HEK293 (cell line): ENCODE measurements around the gene DUSP19.

ENCODE experiments used
- CTCF ChIA-PET: fragments of 350-600 bp; formaldehyde crosslinking; extraction: SDS; loops from one replicate; lab custom pipeline; 2021; ENCODE audit warnings: antibody characterized with exemption; lab: Yijun Ruan, JAX
- POLR2A ChIA-PET: fragments of 300-600 bp; formaldehyde crosslinking; extraction: SDS; loops from one replicate; lab custom pipeline; 2020; ENCODE audit warnings: antibody characterized with exemption, inconsistent platforms; lab: Yijun Ruan, JAX
- H3K27ac ChIP-seq: fragments of 200-500 bp; sonication (Bioruptor generic); 2 replicates; pipeline ENCODE4 v1.5.1; 2014; ENCODE audit warnings: low read depth, low read length, control low read depth, inconsistent platforms; ENCODE audit errors: extremely low read depth
- H3K36me3 ChIP-seq, 2 experiments: fragments of 200-500 bp in 1 of 2; sonication (Bioruptor generic) in 1 of 2; 1 replicate in 1 of 2; 2 replicates in 1 of 2; pipeline ENCODE4 v1.5.1; 2014 to 2017; ENCODE audit warnings: inconsistent platforms in 2 of 2, low read length in 2 of 2; ENCODE audit not compliant: control insufficient read depth in 2 of 2, insufficient read depth in 1 of 2
- H3K4me1 ChIP-seq: fragments of 200-500 bp; sonication (Bioruptor generic); 2 replicates; pipeline ENCODE4 v1.5.1; 2014; ENCODE audit warnings: mild to moderate bottlenecking, low read length, inconsistent platforms; ENCODE audit not compliant: control insufficient read depth, insufficient read depth
- H3K4me3 ChIP-seq: 2 replicates; pipeline ENCODE4 v1.5.1; 2011; ENCODE audit warnings: low read depth, mild to moderate bottlenecking, control low read depth, low read length, moderate library complexity
- H3K9me3 ChIP-seq: fragments of 200-500 bp; sonication (Bioruptor generic); 2 replicates; pipeline ENCODE4 v1.5.1; 2014; ENCODE audit warnings: low read depth, low read length, inconsistent platforms; ENCODE audit not compliant: control insufficient read depth, insufficient read depth
- BCL11B ChIP-seq: fragments of 450-650 bp; formaldehyde crosslinking; IDR thresholded peaks from 2 replicates; pipeline ENCODE4 v1.5.1; 2016; ENCODE audit warnings: low read depth, missing biosample characterization, missing genetic modification characterization
- IKZF3 ChIP-seq: fragments of 450-650 bp; IDR thresholded peaks from 2 replicates; pipeline ENCODE4 v1.5.0; 2018; ENCODE audit warnings: missing biosample characterization, mild to moderate bottlenecking, missing genetic modification characterization, moderate library complexity
- PRDM1 ChIP-seq: fragments of 450-650 bp; formaldehyde crosslinking; IDR thresholded peaks from 2 replicates; pipeline ENCODE4; 2016; ENCODE audit warnings: missing biosample characterization, missing genetic modification characterization
- YY1 ChIP-seq: fragments of 450-650 bp; formaldehyde crosslinking; IDR thresholded peaks from 2 replicates; pipeline ENCODE4 v1.5.1; 2018; ENCODE audit warnings: missing biosample characterization, missing genetic modification characterization
- ZFP3 ChIP-seq: fragments of 450-650 bp; formaldehyde crosslinking; IDR thresholded peaks from 2 replicates; pipeline ENCODE4 v1.5.1; 2016; ENCODE audit warnings: low read depth, missing biosample characterization, missing genetic modification characterization
- ZNF24 ChIP-seq: fragments of 450-650 bp; formaldehyde crosslinking; IDR thresholded peaks from 2 replicates; pipeline ENCODE4 v1.5.1; 2016; ENCODE audit warnings: missing biosample characterization, missing genetic modification characterization
- ZNF266 ChIP-seq: fragments of 450-650 bp; formaldehyde crosslinking; IDR thresholded peaks from 2 replicates; pipeline ENCODE4 v1.5.1; 2016; ENCODE audit warnings: missing biosample characterization, missing genetic modification characterization, low read depth
- ZNF571 ChIP-seq: fragments of 450-650 bp; formaldehyde crosslinking; IDR thresholded peaks from 2 replicates; pipeline ENCODE4 v1.5.0; 2017; ENCODE audit warnings: missing biosample characterization, missing genetic modification characterization
- ZNF600 ChIP-seq: fragments of 450-650 bp; formaldehyde crosslinking; IDR thresholded peaks from 2 replicates; pipeline ENCODE4 v1.5.1; 2016; ENCODE audit warnings: missing biosample characterization, missing genetic modification characterization
- ZNF677 ChIP-seq: fragments of 450-650 bp; IDR thresholded peaks from 2 replicates; pipeline ENCODE4 v1.5.0; 2018; ENCODE audit warnings: missing biosample characterization, mild to moderate bottlenecking, missing genetic modification characterization, moderate library complexity
- ZNF777 ChIP-seq: fragments of 450-650 bp; formaldehyde crosslinking; IDR thresholded peaks from 2 replicates; pipeline ENCODE4 v1.5.1; 2017; ENCODE audit warnings: missing biosample characterization, missing genetic modification characterization, borderline replicate concordance
- ZSCAN16 ChIP-seq: fragments of 450-650 bp; formaldehyde crosslinking; IDR thresholded peaks from 2 replicates; pipeline ENCODE4 v1.5.1; 2016; ENCODE audit warnings: missing biosample characterization, missing genetic modification characterization
- TF ChIP-seq, protein P1 (sequence below): fragments of 450-650 bp; formaldehyde crosslinking; IDR thresholded peaks from 2 replicates; pipeline ENCODE4 v1.5.1; 2017; ENCODE audit warnings: missing biosample characterization, missing genetic modification characterization
- TF ChIP-seq, protein P2 (sequence below): fragments of 450-650 bp; IDR thresholded peaks from 2 replicates; pipeline ENCODE4 v1.5.1; 2018; ENCODE audit warnings: missing biosample characterization, mild to moderate bottlenecking, missing genetic modification characterization
- TF ChIP-seq, protein P3 (sequence below): fragments of 450-650 bp; formaldehyde crosslinking; IDR thresholded peaks from 2 replicates; pipeline ENCODE4; 2016; ENCODE audit warnings: missing biosample characterization, missing genetic modification characterization
- TF ChIP-seq, protein P4 (sequence below): fragments of 450-650 bp; formaldehyde crosslinking; IDR thresholded peaks from 2 replicates; pipeline ENCODE4 v1.5.0; 2017; ENCODE audit warnings: missing biosample characterization, missing genetic modification characterization, borderline replicate concordance
- TF ChIP-seq, protein P5 (sequence below): fragments of 450-650 bp; formaldehyde crosslinking; IDR thresholded peaks from 2 replicates; pipeline ENCODE4 v1.5.1; 2016; ENCODE audit warnings: missing biosample characterization, missing genetic modification characterization

The DUSP19 gene

DNA sequence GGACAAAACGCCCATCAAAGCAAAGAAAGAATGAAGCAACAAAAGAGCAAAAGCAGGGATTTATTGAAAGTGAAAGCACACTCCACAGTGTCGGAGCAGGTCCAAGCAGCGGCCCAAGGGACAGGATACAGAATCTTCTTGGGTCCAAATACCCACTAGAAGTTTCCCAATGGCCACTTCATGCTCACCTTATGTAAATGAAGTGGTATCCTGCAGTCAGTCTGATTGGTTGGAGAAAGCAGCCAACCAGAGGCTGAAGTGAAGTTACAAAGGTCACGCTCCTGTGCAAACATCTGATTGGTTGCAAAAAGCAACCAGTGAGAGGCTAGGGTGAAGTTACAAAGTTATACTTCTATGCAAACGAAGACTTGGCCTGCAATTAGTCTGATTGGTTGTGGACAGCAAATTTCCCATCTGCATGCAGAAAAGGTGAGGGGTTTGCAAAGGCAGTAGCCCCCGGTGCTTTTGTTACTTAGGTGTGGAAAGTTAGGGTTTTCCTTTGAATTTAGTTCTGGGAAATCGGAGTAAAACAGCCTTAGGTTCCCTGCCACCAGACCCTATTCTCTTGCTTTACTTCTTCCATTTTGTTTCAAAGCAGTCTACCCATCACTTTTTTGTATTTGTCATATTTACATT is 12.9 kb downstream of the DUSP19 start:
- no peak overlapping the region for H3K27ac ChIP-seq
- POLR2A ChIA-PET, result no interaction called here
- CTCF ChIA-PET, result no interaction called here
- H3K9me3 ChIP-seq, result no peaks in the 10 kb centered on the region
- no peak overlapping the region for H3K4me3 ChIP-seq
- H3K36me3 ChIP-seq, result peaks cover 0 to 6% of the 10 kb centered on the region in 2 experiments; a peak in 1 of 3 replicates
- H3K4me1 ChIP-seq, result no peaks in the 10 kb centered on the region
- TF ChIP-seq ZNF24 (tag by site-specific recombination) (no peak), ZNF266 (no peak), ZNF571 (tag by site-specific recombination) (no peak), YY1 (no peak), ZNF600 (no peak), ZNF677 (tag by site-specific recombination) (no peak), ZNF777 (tag by site-specific recombination) (no peak), IKZF3 (tag by site-specific recombination) (no peak), PRDM1 (tag by site-specific recombination) (no peak)
- TF ChIP-seq, protein P1, sequence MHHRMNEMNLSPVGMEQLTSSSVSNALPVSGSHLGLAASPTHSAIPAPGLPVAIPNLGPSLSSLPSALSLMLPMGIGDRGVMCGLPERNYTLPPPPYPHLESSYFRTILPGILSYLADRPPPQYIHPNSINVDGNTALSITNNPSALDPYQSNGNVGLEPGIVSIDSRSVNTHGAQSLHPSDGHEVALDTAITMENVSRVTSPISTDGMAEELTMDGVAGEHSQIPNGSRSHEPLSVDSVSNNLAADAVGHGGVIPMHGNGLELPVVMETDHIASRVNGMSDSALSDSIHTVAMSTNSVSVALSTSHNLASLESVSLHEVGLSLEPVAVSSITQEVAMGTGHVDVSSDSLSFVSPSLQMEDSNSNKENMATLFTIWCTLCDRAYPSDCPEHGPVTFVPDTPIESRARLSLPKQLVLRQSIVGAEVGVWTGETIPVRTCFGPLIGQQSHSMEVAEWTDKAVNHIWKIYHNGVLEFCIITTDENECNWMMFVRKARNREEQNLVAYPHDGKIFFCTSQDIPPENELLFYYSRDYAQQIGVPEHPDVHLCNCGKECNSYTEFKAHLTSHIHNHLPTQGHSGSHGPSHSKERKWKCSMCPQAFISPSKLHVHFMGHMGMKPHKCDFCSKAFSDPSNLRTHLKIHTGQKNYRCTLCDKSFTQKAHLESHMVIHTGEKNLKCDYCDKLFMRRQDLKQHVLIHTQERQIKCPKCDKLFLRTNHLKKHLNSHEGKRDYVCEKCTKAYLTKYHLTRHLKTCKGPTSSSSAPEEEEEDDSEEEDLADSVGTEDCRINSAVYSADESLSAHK, result no peak
- TF ChIP-seq, protein P2, sequence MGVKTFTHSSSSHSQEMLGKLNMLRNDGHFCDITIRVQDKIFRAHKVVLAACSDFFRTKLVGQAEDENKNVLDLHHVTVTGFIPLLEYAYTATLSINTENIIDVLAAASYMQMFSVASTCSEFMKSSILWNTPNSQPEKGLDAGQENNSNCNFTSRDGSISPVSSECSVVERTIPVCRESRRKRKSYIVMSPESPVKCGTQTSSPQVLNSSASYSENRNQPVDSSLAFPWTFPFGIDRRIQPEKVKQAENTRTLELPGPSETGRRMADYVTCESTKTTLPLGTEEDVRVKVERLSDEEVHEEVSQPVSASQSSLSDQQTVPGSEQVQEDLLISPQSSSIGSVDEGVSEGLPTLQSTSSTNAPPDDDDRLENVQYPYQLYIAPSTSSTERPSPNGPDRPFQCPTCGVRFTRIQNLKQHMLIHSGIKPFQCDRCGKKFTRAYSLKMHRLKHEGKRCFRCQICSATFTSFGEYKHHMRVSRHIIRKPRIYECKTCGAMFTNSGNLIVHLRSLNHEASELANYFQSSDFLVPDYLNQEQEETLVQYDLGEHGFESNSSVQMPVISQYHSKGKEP (tag by site-specific recombination), result no peak
- TF ChIP-seq, protein P3, sequence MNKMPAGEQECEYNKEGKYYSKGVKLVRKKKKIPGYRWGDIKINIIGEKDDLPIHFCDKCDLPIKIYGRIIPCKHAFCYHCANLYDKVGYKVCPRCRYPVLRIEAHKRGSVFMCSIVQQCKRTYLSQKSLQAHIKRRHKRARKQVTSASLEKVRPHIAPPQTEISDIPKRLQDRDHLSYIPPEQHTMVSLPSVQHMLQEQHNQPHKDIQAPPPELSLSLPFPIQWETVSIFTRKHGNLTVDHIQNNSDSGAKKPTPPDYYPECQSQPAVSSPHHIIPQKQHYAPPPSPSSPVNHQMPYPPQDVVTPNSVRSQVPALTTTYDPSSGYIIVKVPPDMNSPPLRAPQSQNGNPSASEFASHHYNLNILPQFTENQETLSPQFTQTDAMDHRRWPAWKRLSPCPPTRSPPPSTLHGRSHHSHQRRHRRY, result no peak
- TF ChIP-seq, protein P4, sequence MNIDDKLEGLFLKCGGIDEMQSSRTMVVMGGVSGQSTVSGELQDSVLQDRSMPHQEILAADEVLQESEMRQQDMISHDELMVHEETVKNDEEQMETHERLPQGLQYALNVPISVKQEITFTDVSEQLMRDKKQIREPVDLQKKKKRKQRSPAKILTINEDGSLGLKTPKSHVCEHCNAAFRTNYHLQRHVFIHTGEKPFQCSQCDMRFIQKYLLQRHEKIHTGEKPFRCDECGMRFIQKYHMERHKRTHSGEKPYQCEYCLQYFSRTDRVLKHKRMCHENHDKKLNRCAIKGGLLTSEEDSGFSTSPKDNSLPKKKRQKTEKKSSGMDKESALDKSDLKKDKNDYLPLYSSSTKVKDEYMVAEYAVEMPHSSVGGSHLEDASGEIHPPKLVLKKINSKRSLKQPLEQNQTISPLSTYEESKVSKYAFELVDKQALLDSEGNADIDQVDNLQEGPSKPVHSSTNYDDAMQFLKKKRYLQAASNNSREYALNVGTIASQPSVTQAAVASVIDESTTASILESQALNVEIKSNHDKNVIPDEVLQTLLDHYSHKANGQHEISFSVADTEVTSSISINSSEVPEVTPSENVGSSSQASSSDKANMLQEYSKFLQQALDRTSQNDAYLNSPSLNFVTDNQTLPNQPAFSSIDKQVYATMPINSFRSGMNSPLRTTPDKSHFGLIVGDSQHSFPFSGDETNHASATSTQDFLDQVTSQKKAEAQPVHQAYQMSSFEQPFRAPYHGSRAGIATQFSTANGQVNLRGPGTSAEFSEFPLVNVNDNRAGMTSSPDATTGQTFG (tag by site-specific recombination), result no peak

DNA sequence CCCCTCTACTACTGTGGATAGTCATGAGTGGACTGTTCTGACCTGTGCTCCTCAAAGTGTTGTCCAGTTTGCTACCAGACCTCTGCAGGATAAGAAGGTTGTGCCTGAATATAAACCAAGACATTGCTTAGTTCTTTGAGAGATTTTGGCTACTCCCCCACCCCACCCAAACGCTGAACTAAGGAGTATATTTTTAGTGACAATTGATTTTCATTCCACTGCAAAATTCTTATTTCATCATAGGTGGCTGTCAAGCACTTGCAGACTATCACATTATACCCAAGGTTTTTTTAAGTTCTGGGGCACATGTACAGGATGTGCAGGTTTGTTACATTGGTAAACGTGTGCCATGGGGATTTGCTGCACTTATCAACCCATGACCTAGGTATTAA is 13.4 kb downstream of the DUSP19 start:
- ChIA-PET CTCF (no interaction called here), POLR2A (no interaction called here)
- Histone ChIP-seq H3K27ac (no peak overlapping the region), H3K9me3 (no peaks in the 10 kb centered on the region), H3K4me1 (no peaks in the 10 kb centered on the region), H3K36me3 (peaks cover 0 to 6% of the 10 kb centered on the region in 2 experiments; a peak in 1 of 3 replicates), H3K4me3 (no peak overlapping the region)
- TF ChIP-seq BCL11B (no peak), ZSCAN16 (tag by site-specific recombination) (no peak), ZFP3 (tag by site-specific recombination) (no peak)
- TF ChIP-seq, protein P5, sequence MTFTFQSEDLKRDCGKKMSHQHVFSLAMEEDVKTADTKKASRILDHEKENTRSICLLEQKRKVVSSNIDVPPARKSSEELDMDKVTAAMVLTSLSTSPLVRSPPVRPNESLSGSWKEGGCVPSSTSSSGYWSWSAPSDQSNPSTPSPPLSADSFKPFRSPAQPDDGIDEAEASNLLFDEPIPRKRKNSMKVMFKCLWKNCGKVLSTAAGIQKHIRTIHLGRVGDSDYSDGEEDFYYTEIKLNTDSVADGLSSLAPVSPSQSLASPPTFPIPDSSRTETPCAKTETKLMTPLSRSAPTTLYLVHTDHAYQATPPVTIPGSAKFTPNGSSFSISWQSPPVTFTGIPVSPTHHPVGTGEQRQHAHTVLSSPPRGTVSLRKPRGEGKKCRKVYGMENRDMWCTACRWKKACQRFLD (tag by site-specific recombination), result no peak
- TF ChIP-seq, protein P3, result no peak
